ENCODE data around the gene TNPO2.
"Not testable (repeated sequence)": the region's sequence is repeated elsewhere in the genome, so short reads cannot be mapped to it uniquely, and the experiment has no call there.

TNPO2 gene

DNA sequence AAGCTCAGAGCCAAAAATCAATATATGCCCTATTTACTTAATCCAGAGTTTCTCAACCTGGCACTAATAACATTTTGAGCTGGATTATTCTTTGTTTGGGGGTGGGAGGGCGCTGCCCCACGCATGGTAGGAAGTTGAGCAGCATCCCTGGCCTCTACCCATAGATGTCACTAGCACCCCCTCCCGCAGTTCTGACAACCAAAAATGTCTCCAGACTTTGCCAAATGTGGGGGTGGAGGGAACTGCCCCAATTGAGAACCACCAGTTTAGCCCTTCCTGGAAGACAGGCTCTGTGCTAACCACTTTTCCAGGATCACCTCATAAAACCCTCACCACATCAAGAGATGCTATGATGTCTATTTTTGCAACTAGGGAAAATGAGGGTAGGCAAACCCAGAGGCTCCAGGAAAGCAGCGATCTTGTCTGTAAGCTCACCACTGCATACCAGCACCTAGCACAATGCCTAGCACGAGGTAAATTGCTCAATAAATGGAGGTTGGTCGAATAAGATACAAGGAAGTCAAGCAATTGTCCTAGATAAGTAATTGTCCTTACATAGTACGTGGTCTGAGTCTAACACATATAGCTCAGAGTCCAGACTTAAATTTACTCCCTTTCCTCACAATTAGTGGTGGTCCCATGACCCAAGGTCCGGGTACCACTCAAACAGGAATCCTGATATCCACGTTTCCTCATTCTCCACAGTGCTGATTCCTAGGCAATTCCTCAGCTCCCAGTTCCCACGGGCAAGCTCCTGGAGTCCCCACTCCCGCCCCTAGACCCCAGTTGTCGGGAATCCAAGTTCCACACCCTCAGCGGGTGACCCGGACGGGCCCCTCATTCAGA is 9.9 kb upstream of the TNPO2 start:
- Histone ChIP-seq H3K27me3 (replicated peaks; ENCODE audit: control insufficient read depth, insufficient read depth, low read length) (no peaks in the 10 kb centered on the region), H3K9ac (ENCODE audit: low read length) (peak overlapping the region; percentile 96), H3K4me3 (ENCODE audit: low read length) (peak overlapping the region; percentile 92), H3K9me3 (ENCODE audit: control insufficient read depth, low read length) (no peaks in the 10 kb centered on the region), H3K4me1 (ENCODE audit: control insufficient read depth, insufficient read depth, low read length) (peaks cover 25% of the 10 kb centered on the region), H3K36me3 (ENCODE audit: control insufficient read depth, insufficient read depth, low read length, severe bottlenecking) (peaks cover 31% of the 10 kb centered on the region)
- DNase-seq (ENCODE audit: low read depth), result peak; percentile 65

GRCh38 chr19:12731337-12731736 is 7.6 kb upstream of the TNPO2 start:
- DNase-seq (ENCODE audit: low read depth), result no peak
- Histone ChIP-seq H3K9ac (ENCODE audit: low read length) (no peak overlapping the region), H3K4me1 (ENCODE audit: control insufficient read depth, insufficient read depth, low read length) (peaks cover 15% of the 10 kb centered on the region), H3K4me3 (ENCODE audit: low read length) (no peak overlapping the region), H3K36me3 (ENCODE audit: control insufficient read depth, insufficient read depth, low read length, severe bottlenecking) (peaks cover 36% of the 10 kb centered on the region), H3K9me3 (ENCODE audit: control insufficient read depth, low read length) (no peaks in the 10 kb centered on the region), H3K27me3 (replicated peaks; ENCODE audit: control insufficient read depth, insufficient read depth, low read length) (no peaks in the 10 kb centered on the region)

- Histone ChIP-seq H3K9ac (ENCODE audit: low read length) (no peak overlapping the region), H3K36me3 (ENCODE audit: control insufficient read depth, insufficient read depth, low read length, severe bottlenecking) (peaks cover 36% of the 10 kb centered on the region), H3K9me3 (ENCODE audit: control insufficient read depth, low read length) (no peaks in the 10 kb centered on the region), H3K27me3 (replicated peaks; ENCODE audit: control insufficient read depth, insufficient read depth, low read length) (no peaks in the 10 kb centered on the region), H3K4me3 (ENCODE audit: low read length) (no peak overlapping the region), H3K4me1 (ENCODE audit: control insufficient read depth, insufficient read depth, low read length) (peaks cover 15% of the 10 kb centered on the region)
- DNase-seq (ENCODE audit: low read depth), result no peak
Observed at GRCh38 chr19:12730064-12730463, 6.3 kb upstream of the TNPO2 start.

GRCh38 chr19:12727745-12728433 is 4.2 kb upstream of the TNPO2 start:
- H3K36me3 ChIP-seq (ENCODE audit: control insufficient read depth, insufficient read depth, low read length, severe bottlenecking), result peaks cover 36% of the 10 kb centered on the region
- peaks cover 22% of the 10 kb centered on the region for H3K4me1 ChIP-seq (ENCODE audit: control insufficient read depth, insufficient read depth, low read length)

GRCh38 chr19:12726988-12727316 is 3.2 kb upstream of the TNPO2 start:
- Histone ChIP-seq H3K36me3 (ENCODE audit: control insufficient read depth, insufficient read depth, low read length, severe bottlenecking) (peaks cover 36% of the 10 kb centered on the region), H3K9ac (ENCODE audit: low read length) (no peak overlapping the region), H3K9me3 (ENCODE audit: control insufficient read depth, low read length) (no peaks in the 10 kb centered on the region), H3K4me3 (ENCODE audit: low read length) (no peak overlapping the region), H3K4me1 (ENCODE audit: control insufficient read depth, insufficient read depth, low read length) (peaks cover 15% of the 10 kb centered on the region), H3K27me3 (replicated peaks; ENCODE audit: control insufficient read depth, insufficient read depth, low read length) (no peaks in the 10 kb centered on the region)
- no peak for DNase-seq (ENCODE audit: low read depth)

More at GRCh38 chr19:12727745-12728433, 4.2 kb upstream of the TNPO2 start:
- DNase-seq (ENCODE audit: low read depth), result no peak
- Histone ChIP-seq H3K4me3 (ENCODE audit: low read length) (no peak overlapping the region), H3K27me3 (replicated peaks; ENCODE audit: control insufficient read depth, insufficient read depth, low read length) (no peaks in the 10 kb centered on the region), H3K9me3 (ENCODE audit: control insufficient read depth, low read length) (no peaks in the 10 kb centered on the region), H3K9ac (ENCODE audit: low read length) (no peak overlapping the region)

DNA sequence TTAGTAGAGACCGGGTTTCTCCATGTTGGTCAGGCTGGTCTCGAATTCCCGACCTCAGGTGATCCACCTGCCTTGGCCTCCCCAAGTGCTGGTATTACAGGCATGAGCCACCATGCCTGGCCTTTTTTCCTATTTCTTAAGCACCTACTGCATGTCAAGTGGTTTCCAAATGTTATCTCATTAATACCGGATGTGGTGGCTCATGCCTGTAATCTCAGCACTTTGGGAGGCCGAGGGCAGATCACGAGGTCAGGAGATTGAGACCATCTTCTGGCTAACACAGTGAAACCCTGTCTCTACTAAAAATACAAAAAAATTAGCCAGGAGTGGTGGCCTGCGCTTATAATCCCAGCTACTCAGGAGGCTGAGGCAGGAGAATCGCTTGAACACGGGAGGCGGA is 1.9 kb upstream of the TNPO2 start:
- H3K27me3 ChIP-seq (replicated peaks; ENCODE audit: control insufficient read depth, insufficient read depth, low read length); H3K4me3 ChIP-seq (ENCODE audit: low read length); H3K9me3 ChIP-seq (ENCODE audit: control insufficient read depth, low read length); H3K9ac ChIP-seq (ENCODE audit: low read length); DNase-seq (ENCODE audit: low read depth): not testable (repeated sequence)
- Histone ChIP-seq H3K36me3 (ENCODE audit: control insufficient read depth, insufficient read depth, low read length, severe bottlenecking) (peaks cover 26% of the 10 kb centered on the region), H3K4me1 (ENCODE audit: control insufficient read depth, insufficient read depth, low read length) (peaks cover 17% of the 10 kb centered on the region)

- Histone ChIP-seq H3K27me3 (replicated peaks; ENCODE audit: control insufficient read depth, insufficient read depth, low read length) (no peaks in the 10 kb centered on the region), H3K36me3 (ENCODE audit: control insufficient read depth, insufficient read depth, low read length, severe bottlenecking) (peaks cover 12% of the 10 kb centered on the region), H3K9ac (ENCODE audit: low read length) (peak overlapping the region; percentile 99), H3K4me3 (ENCODE audit: low read length) (peak overlapping the region; percentile 97), H3K4me1 (ENCODE audit: control insufficient read depth, insufficient read depth, low read length) (peaks cover 34% of the 10 kb centered on the region), H3K9me3 (ENCODE audit: control insufficient read depth, low read length) (no peaks in the 10 kb centered on the region)
- DNase-seq (ENCODE audit: low read depth), result peak; percentile 27
Observed at GRCh38 chr19:12723381-12723640, 421 bp downstream of the TNPO2 start.

DNA sequence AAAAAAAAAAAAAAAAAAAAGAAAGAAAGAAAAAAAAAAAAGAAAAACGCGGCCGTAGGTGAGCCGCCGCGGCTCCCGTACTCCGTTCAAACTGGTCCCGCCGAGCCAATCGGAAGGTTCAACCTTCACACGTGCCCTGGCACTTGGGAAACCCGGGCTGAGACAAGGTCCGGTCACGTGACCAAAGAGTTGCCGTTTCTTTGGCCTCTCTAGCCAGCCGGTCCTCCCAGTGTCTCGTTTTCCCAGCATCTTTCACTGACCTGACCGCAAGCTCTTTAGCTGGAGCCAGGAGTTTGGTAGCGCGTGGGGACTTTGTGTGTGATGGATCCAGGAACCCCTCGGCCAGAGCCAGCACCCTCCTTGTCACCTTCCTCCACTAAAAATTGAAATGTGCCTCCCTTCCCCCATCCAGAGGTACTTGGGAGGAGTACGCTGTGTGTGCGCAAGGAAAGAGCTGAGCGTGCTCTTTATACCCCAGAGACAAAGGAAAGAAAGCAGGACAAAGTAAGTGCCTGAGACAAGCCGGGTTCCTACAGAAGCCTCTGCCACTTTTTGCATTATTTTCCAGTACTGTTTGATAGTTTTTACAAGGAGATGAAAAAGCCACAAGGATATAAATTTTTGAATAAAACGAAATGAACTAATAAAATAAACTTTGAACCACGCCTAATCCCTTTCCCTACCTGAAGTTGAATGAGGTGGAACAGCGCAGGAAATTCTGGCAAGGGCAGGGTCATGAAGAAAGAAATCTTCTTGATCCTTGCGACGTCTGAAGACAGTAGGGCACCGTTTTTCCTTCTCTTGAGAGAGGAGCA is 959 bp downstream of the TNPO2 start:
- H3K9ac ChIP-seq (ENCODE audit: low read length), result peak overlapping the region; percentile 99
- peak overlapping the region; percentile 97 for H3K4me3 ChIP-seq (ENCODE audit: low read length)
- H3K4me1 ChIP-seq (ENCODE audit: control insufficient read depth, insufficient read depth, low read length), result peaks cover 34% of the 10 kb centered on the region
- H3K27me3 ChIP-seq (replicated peaks; ENCODE audit: control insufficient read depth, insufficient read depth, low read length), result no peaks in the 10 kb centered on the region
- peak; percentile 100 for DNase-seq (ENCODE audit: low read depth)
- no peaks in the 10 kb centered on the region for H3K9me3 ChIP-seq (ENCODE audit: control insufficient read depth, low read length)
- peaks cover 10% of the 10 kb centered on the region for H3K36me3 ChIP-seq (ENCODE audit: control insufficient read depth, insufficient read depth, low read length, severe bottlenecking)

GRCh38 chr19:12721656-12722565 is 1.8 kb downstream of the TNPO2 start:
- Histone ChIP-seq H3K27me3 (replicated peaks; ENCODE audit: control insufficient read depth, insufficient read depth, low read length) (no peaks in the 10 kb centered on the region), H3K36me3 (ENCODE audit: control insufficient read depth, insufficient read depth, low read length, severe bottlenecking) (peaks cover 15% of the 10 kb centered on the region), H3K9me3 (ENCODE audit: control insufficient read depth, low read length) (no peaks in the 10 kb centered on the region), H3K9ac (ENCODE audit: low read length) (peak overlapping the region; percentile 99), H3K4me3 (ENCODE audit: low read length) (peak overlapping the region; percentile 97), H3K4me1 (ENCODE audit: control insufficient read depth, insufficient read depth, low read length) (peaks cover 34% of the 10 kb centered on the region)
- DNase-seq (ENCODE audit: low read depth), result peak; percentile 89

DNA sequence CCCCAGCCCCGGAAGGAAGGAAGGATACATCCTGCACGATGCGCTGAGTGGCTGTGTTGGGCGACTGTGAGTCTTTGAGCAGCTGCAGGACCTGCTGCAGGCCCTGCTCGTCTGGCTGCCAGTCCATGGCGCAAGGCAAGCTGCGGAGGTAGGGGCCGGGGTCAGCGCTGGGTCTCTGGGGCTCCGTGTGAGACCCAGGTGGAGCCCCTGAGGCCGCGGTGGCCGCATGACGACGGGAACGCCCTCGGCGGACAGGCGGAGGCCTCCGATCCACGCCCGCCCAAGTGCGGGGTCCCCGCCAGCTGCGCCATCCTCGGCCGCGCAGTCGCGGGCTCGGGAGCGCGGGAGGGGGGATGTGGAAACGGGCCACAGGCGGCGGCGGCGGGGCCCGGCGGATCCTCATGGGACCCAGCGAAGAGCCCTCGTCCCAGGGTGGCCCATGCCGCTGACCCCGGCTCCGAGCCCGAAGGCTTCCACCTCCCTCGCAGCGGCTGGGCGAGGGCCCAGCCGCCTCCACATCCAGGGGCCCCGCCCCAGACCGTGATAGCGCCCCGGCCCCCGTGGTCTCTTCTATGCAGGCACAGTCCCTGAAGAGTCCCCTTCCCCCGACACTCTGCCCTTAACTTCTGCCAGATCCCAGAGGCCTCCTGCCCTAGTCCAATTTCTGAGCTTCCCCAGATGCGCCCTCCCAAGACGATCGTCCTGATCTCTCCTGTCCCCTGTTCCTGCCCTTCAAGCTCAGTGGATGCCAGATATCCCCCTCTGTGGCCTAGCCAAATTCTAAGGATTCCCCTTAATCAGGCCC is 2.7 kb downstream of the TNPO2 start:
- peak overlapping the region; percentile 97 for H3K4me3 ChIP-seq (ENCODE audit: low read length)
- peaks cover 34% of the 10 kb centered on the region for H3K4me1 ChIP-seq (ENCODE audit: control insufficient read depth, insufficient read depth, low read length)
- peak; percentile 62 for DNase-seq (ENCODE audit: low read depth)
- H3K9me3 ChIP-seq (ENCODE audit: control insufficient read depth, low read length), result no peaks in the 10 kb centered on the region
- H3K27me3 ChIP-seq (replicated peaks; ENCODE audit: control insufficient read depth, insufficient read depth, low read length), result no peaks in the 10 kb centered on the region
- peak overlapping the region; percentile 99 for H3K9ac ChIP-seq (ENCODE audit: low read length)
- H3K36me3 ChIP-seq (ENCODE audit: control insufficient read depth, insufficient read depth, low read length, severe bottlenecking), result peaks cover 20% of the 10 kb centered on the region

Measured in adipocyte (in vitro differentiated cells).